Measurements from ENCODE around the gene ZBTB18.

- no peak for TF ChIP-seq CTCF (IDR thresholded peaks at IDR 0.05)
- no peak for TF ChIP-seq POLR2A (IDR thresholded peaks at IDR 0.05)
Observed at GRCh38 chr1:244010703-244011123, 40.4 kb upstream of the ZBTB18 start.
